ENCODE measurements around the gene DLG1.
"Not testable (repeated sequence)": the region's sequence is repeated elsewhere in the genome, so short reads cannot be mapped to it uniquely, and the experiment has no call there.

The DLG1 gene

DNA sequence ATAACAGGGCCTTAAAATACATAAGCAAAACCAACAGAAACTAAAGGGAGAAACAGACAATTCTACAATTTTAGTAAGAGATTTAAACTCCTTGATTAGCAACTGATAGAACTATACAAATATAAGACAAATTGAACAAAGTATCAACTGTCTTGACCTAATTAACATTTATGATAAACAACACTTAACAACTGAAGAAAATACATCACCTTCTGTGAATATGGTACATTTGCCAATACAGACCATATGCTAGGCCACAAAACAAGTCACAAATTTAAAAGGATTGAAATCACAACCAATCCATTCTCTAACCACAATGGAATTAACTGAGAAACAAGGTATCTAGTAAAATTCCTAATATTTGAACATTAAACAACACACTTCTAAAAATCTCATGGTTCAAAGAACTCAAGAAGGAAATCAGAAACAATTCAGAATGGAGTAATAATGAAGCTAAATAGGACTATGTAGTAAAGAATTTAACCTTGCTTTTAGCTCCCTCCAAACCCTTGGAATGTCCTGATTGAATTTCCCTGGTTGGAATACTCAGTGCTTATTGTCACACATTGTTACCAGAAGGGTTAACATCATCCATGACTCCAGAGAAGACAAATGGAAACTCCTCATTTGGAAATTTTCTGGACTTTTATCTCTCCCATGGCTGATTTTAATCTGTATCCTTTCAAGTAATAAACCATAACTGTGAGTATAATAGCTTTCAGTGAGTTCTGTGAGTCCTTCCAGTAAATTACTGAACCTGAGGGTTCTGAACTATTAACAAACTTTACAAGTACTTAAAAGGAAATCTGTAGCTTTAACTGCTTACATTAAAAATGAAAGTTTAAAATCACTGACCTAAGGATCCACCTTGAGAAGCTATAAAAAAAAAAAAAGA is 88.8 kb downstream of the DLG1 start:
- no peak for DNase-seq (ENCODE audit: low spot score)

DNA sequence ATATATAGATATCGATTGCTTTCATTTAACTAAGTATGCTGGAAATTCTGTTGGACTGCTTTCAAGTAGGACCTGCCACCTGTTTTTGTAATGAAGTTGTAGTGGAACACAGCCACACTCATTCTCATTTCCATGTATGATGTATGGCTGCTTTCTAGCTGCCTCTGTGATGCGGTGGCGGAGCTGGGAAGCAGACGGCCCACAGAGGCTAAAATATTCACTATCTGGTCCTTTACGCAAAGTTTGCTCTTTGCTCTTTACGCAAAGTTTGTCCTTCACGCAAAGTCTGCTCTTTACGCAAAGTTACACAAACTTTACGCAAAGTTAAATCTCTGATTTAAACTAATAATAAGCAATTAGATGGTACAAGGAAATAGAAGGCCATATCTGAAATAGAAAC is 91.5 kb downstream of the DLG1 start:
- DNase-seq (ENCODE audit: low spot score) = no peak

GRCh38 chr3:197205675-197206074 is 92.7 kb downstream of the DLG1 start:
- no peak for DNase-seq (ENCODE audit: low spot score)

DNA sequence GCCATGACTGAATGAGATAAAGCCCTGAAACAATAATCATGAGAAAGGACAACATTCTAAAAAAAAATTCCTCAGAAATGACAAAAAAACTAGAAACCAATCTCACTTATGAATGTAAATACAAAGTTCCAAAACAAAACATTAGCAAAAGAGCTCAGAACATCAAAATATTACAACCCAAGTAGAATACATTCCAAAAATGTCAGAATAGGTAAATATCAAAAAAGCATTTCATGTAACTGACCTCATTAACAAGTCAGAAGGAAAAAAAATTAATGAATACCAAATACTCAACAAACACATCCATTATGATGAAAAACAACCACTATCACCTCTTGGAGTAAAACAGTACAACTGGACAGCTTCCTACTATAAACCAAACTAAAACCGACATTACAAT is 93.1 kb downstream of the DLG1 start:
- DNase-seq (ENCODE audit: low spot score) = no peak

DNA sequence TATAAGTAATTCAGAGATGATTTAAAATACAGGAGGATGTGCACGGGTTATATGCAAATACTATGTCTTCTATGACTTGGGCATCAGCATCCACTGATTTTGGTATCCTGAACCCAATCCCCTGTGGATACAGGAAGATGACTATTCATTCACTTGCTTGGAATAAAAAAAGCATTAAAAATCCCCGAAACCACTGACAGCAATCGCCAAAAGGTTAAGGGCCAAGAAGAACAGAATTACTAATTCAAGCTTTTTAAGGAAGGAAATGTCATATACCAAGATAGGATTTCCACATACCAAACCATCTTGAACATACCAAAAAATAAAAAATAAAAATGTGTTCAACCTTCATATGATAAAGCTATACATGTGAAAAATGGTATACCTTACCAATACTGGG is 93.7 kb downstream of the DLG1 start:
- no peak for DNase-seq (ENCODE audit: low spot score)

GRCh38 chr3:197203714-197204146 is 94.7 kb downstream of the DLG1 start:
- DNase-seq (ENCODE audit: low spot score) = no peak

- no peak for DNase-seq (ENCODE audit: low spot score)
Measured at GRCh38 chr3:197202694-197203093, 95.7 kb downstream of the DLG1 start.

DNA sequence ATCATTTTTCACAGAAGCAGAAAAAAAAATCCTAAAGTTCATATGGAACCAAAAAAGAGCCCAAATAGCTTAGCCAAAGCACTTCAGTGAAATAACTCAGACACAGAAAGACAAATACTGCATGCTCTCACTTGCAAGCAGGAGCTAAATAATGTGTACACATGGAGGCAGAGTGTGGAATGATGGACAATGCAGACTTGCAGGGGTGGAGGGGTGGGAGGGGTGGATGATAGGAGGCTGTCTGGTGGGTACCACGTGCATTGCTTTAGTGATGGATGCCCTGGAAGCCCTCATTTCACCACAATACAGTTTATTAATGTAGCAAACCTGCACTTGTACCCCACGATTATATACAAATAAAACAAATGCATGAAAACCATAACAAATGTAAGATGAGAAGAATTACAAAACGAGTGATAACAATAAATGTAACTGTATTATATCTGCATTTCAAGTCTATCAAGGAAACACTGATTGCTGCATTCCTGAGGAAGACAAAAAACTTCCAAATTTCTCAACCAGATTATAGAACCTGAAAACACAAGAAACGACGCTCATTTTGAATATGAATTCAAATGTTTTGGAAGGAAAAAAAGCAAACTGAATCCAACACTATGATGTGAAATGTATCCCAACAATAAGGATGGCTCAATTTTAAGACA is 96.5 kb downstream of the DLG1 start:
- no peak for DNase-seq (ENCODE audit: low spot score)

GRCh38 chr3:197200856-197201255 is 97.6 kb downstream of the DLG1 start:
- DNase-seq (ENCODE audit: low spot score) = not testable (repeated sequence)

GRCh38 chr3:197197334-197197733 is 101.1 kb downstream of the DLG1 start:
- no peak for DNase-seq (ENCODE audit: low spot score)

DNA sequence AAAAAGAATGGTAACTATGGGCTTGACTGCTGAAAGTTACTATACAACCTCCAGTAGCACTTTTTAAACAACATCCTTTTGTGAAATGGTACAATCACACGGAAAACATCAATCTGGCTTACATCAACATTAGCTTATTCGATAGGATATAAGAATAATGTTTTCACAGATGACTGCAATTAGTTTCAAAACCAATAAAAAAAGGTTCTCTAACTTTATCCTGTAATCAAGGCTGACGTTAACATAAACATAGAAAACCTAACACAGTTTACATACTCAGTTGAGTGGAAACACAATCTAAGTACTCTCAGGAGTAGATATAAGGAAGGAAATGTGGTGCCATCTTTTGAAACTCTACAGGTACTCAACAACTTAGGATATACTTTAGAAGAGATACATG is 102.2 kb downstream of the DLG1 start:
- no peak for DNase-seq (ENCODE audit: low spot score)

- DNase-seq (ENCODE audit: low spot score) = no peak
Measured at GRCh38 chr3:197195326-197195725, 103.1 kb downstream of the DLG1 start.

GRCh38 chr3:197193759-197194158 is 104.7 kb downstream of the DLG1 start:
- DNase-seq (ENCODE audit: low spot score) = not testable (repeated sequence)

DNA sequence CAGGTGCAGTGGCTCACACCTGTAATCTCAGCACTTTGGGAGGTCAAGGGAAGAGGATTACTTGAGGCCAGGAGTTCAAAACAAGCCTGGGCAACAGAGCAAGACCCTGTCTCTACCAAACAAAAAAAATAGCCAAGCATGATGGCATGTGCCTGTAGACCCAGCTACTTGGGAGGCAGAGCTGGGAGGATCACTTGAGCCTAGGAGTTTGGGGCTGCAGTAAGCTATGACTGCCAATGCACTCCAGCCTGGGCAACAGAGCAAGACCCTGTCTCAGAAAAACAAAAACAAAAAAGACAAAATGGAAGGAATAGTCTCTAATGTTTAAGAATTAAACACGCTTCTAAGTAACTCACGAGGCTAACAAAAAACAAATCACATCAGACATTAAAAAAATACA is 106.5 kb downstream of the DLG1 start:
- no peak for DNase-seq (ENCODE audit: low spot score)

DNA sequence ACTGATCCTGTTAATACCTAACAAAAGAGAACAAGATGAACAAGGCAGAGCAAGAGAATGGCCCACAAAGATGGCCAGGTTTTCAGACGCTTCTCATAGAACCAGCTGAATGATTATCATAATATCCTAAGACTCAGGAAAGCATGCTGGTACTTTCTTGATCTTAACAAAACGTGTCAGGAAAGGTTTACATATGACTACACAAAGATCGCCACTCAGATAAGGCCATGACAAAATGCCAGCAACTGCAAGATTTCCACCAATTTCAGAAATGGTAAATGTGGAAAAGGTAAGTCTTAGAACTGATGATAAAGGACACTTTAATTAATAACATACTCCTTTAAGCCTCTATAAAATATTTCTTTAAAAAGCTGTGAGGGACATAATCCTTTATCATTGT is 108.8 kb downstream of the DLG1 start:
- DNase-seq (ENCODE audit: low spot score) = no peak

DNA sequence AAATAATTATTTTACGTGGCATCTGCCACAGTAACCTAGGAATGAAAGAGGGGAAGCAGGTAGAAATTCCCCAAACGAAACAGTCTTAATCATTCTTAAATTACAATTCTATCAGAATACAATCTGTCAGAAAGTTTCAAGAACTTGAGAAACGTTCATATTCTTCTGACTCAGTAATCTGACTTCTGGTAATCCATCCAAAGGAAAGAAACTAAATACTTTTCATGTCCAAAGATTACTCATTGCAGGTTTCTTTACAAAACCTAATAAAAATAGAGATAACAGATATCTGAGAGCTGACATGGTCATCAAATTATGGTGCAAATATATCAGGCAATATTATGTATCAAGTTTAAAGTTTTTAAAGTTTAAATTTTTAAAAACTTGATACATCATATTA is 109.4 kb downstream of the DLG1 start:
- DNase-seq (ENCODE audit: low spot score) = no peak

GRCh38 chr3:197186887-197187588 is 111.4 kb downstream of the DLG1 start:
- no peak for DNase-seq (ENCODE audit: low spot score)

DNA sequence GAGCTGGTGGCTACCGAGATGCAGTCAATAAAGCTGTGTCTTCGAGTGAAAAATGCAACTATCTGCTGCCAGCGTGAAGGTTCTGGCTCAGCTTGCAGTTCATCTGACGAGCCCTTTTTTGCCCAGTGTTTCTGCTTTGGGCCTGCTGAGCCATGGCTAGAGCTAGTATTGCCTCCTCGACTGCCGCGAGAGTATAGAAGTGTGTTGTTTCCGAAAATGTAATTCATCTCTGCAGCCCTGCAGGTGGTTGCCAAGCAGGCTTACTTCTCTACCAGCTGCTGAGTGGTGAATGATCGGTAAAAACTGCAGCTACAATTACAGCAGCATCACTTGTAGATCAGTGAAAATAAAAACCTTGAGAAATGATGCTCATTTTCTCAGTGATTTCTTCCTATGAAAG is 114.8 kb downstream of the DLG1 start:
- DNase-seq (ENCODE audit: low spot score) = no peak

DNA sequence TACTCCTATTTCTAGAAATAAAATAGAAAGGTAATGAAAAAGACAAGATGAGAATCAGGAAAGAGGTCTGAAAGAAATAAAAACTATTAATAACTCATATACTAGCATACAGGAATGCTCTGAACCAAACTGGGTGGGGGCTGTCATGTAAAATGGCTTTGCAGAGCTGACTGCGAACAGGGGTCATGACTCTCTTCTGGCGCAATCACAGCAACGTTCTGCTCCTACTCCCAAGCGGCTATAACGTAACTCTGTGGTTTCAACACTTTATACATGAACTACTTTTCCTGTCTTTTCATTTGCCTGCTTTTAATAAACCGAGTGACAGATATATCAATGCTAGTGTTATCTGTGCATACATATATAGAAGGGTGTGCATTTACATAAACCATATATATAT is 116.7 kb downstream of the DLG1 start:
- DNase-seq (ENCODE audit: low spot score) = no peak

DNA sequence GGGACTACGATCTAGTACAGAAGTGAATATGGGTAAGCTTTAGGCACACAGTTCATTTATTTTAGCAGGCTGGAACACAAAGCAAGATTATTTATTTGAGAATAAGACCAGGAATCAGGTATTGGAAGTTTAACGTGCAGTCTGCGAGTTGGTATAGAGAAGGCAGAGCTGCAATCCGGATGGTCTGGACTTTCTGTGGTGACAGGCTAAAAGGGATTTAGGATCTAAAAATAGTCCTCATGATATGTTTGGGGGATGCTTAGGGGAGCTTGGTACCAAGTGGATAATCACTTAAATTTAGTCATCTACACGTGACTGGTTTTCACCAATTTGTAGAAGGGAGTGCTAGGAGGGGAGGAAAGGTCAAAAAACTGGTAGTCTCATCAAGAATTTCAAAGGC is 119.4 kb downstream of the DLG1 start:
- DNase-seq (ENCODE audit: low spot score) = no peak

DNA sequence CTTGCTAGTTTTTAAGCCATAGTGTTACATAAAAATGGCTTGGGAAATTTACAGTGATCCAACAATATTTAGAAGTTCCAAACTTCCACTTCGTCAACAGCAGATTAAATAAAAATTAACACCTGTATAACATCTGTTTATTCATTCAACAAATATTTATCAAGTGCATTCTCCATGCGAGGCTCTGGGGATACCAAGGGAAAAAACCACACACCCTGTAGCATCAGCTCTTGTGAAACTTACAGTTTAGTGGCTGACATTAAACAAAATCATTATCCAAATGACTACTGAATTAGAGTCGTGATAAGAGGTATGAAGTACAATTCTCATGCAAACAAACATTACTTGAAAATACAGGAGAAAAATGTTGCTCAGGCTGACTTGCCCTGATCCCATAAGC is 122.9 kb downstream of the DLG1 start:
- DNase-seq (ENCODE audit: low spot score) = no peak

GRCh38 chr3:197174927-197175326 is 123.5 kb downstream of the DLG1 start:
- DNase-seq (ENCODE audit: low spot score) = no peak

DNA sequence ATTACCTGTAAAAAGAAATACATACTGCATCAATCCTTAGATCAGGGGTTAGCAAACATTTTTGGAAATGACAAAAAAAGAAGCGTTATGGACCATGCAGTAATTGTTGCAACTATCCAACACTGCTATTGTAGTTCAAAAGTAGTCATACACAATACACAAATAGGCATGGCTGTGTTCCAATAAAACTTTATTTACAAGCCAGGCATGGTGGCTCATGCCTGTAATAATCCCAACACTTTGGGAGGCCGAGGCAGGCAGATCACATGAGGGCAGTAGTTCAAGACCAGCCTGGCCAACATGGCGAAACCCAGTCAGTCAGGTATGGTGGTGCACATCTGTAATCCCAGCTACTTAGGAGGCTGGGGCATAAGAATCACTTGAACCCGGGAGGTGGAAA is 124.8 kb downstream of the DLG1 start:
- DNase-seq (ENCODE audit: low spot score) = no peak
